K562 (cell line): ENCODE results near the gene PDE4D. TPM values are rescaled to one million over a fixed set of nuclear protein-coding genes. Genes with fewer than 3 reads are reported as not detected.

Source experiments
- HDAC2 ChIP-seq: fragments of 450-650 bp; IDR thresholded peaks from 2 replicates; pipeline ENCODE4 v1.6.1; 2016; ENCODE audit warnings: mild to moderate bottlenecking
- RBM14 ChIP-seq: fragments of 200-400 bp; formaldehyde crosslinking; IDR thresholded peaks from 2 replicates; pipeline ENCODE4 v1.6.1; 2018; ENCODE audit warnings: low read depth, mild to moderate bottlenecking, low read length, moderate library complexity, borderline replicate concordance; ENCODE audit not compliant: insufficient read depth
- SNRNP70 ChIP-seq: fragments of 200-400 bp; formaldehyde crosslinking; optimal IDR thresholded peaks from 2 replicates; pipeline ENCODE3; 2017; ENCODE audit warnings: low read depth, low read length
- polyA plus RNA-seq, 8 experiments: library from polyadenylated mRNA; depleted of rRNA in 4 of 8; stranded (reverse) in 5 of 8; unstranded in 3 of 8; fragments of >200 nt; fragmentation: Nextera tagmentation in 2 of 8; fragmentation: Illumina TruSeq in 1 of 8; extraction: Ambion mirVana in 2 of 8; extraction: Trizol in 1 of 8; gene quantifications; 2 replicates each; pipeline versions ENCODE4 v1.2.1 to v1.2.3, GENCODE V29; 2011 to 2014; ENCODE audit warnings: inconsistent platforms in 1 of 8, missing spikeins in 1 of 8
- total RNA-seq, 7 experiments: library from RNA; depleted of rRNA in 6 of 7; stranded (reverse); fragments of >200 nt in 6 of 7; fragmentation: Illumina TruSeq in 2 of 7; extraction: Trizol in 2 of 7; gene quantifications; 2 replicates each; pipeline versions ENCODE4 v1.2.1 to v1.2.3, GENCODE V29; 2011 to 2021; ENCODE audit warnings: low replicate concordance in 1 of 7
- TF ChIP-seq, protein P1 (sequence below): fragments of 450-650 bp; IDR thresholded peaks from 2 replicates; pipeline ENCODE4 v1.6.1; 2018; ENCODE audit not compliant: partially characterized antibody
- TF ChIP-seq, protein P2 (sequence below): fragments of 200-400 bp; formaldehyde crosslinking; IDR thresholded peaks from 2 replicates; pipeline ENCODE4 v1.6.1; 2017; ENCODE audit warnings: mild to moderate bottlenecking, low read depth, low read length, moderate library complexity

The PDE4D gene
- total and polyA plus RNA-seq, 9 of the 15 experiments (the other 6 are each of a cell fraction or from before 2014, with no cell fraction given) = 0.04 to 0.46 (median 0.13) TPM

DNA sequence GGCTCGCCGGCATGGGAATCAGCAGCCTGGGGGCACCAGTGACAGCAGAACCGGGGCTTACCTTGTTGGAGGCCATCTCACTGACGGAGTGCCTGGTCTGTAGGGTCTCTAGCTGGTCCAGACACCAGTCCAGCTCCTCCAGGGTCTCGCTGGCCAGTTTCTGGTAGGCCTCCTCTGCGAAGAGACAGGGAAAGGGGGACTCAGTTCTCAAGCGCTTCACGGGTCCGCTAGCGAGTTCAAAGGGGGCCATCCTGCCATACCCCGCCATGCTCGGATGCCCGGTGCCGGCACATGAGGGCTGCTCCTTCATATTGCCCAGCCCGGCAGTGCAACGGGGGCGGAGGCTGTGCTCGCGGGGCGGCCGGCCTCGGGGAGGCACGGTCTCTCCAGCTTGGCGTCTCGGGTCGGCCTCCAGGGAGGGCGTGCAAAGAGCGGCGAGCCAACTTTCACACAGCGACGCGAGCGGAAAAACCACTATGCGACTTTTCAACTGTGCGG is 854.7 kb downstream of the PDE4D start (continued):
- no peak for TF ChIP-seq RBM14
- TF ChIP-seq SNRNP70 = no peak
- TF ChIP-seq, protein P1, sequence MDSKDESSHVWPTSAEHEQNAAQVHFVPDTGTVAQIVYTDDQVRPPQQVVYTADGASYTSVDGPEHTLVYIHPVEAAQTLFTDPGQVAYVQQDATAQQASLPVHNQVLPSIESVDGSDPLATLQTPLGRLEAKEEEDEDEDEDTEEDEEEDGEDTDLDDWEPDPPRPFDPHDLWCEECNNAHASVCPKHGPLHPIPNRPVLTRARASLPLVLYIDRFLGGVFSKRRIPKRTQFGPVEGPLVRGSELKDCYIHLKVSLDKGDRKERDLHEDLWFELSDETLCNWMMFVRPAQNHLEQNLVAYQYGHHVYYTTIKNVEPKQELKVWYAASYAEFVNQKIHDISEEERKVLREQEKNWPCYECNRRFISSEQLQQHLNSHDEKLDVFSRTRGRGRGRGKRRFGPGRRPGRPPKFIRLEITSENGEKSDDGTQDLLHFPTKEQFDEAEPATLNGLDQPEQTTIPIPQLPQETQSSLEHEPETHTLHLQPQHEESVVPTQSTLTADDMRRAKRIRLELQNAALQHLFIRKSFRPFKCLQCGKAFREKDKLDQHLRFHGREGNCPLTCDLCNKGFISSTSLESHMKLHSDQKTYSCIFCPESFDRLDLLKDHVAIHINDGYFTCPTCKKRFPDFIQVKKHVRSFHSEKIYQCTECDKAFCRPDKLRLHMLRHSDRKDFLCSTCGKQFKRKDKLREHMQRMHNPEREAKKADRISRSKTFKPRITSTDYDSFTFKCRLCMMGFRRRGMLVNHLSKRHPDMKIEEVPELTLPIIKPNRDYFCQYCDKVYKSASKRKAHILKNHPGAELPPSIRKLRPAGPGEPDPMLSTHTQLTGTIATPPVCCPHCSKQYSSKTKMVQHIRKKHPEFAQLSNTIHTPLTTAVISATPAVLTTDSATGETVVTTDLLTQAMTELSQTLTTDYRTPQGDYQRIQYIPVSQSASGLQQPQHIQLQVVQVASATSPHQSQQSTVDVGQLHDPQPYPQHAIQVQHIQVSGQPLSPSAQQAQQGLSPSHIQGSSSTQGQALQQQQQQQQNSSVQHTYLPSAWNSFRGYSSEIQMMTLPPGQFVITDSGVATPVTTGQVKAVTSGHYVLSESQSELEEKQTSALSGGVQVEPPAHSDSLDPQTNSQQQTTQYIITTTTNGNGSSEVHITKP = no peak
- TF ChIP-seq HDAC2 = no peak
- TF ChIP-seq, protein P2, sequence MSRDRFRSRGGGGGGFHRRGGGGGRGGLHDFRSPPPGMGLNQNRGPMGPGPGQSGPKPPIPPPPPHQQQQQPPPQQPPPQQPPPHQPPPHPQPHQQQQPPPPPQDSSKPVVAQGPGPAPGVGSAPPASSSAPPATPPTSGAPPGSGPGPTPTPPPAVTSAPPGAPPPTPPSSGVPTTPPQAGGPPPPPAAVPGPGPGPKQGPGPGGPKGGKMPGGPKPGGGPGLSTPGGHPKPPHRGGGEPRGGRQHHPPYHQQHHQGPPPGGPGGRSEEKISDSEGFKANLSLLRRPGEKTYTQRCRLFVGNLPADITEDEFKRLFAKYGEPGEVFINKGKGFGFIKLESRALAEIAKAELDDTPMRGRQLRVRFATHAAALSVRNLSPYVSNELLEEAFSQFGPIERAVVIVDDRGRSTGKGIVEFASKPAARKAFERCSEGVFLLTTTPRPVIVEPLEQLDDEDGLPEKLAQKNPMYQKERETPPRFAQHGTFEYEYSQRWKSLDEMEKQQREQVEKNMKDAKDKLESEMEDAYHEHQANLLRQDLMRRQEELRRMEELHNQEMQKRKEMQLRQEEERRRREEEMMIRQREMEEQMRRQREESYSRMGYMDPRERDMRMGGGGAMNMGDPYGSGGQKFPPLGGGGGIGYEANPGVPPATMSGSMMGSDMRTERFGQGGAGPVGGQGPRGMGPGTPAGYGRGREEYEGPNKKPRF = no peak
